HCT116 (cell line): ENCODE results near the gene WWOX. TPM values are rescaled to one million over a fixed set of nuclear protein-coding genes. Genes with fewer than 3 reads are reported as not detected.

ENCODE experiments used
- ATAC-seq: fragments of 200-7000 bp; cut with Tn5 transposase; 2 replicates; pipeline ENCODE4 v1.9.1; 2020; ENCODE audit warnings: mild to moderate bottlenecking, moderate library complexity
- BruUV-seq: library from RNA; stranded (reverse); fragments of 400-500 nt; replicated peaks from 2 replicates; lab custom pipeline; 2021; lab: Mats Ljungman, UMichigan
- CTCF ChIA-PET: fragments of 300-600 bp; sonication (Branson Sonifier 250); formaldehyde crosslinking; loops from one replicate; lab custom pipeline; 2021; ENCODE audit warnings: antibody characterized with exemption; lab: Charles Lee
- POLR2A ChIA-PET: fragments of 300-600, 350-600 bp; sonication (Branson Sonifier 250); formaldehyde crosslinking; loops from one replicate; lab custom pipeline; 2021; ENCODE audit warnings: antibody characterized with exemption; lab: Charles Lee
- RAD21 ChIA-PET, 2 experiments: fragments of 300-600 bp; sonication (Branson Sonifier 250); formaldehyde crosslinking; loops; one replicate each; lab custom pipeline; 2023; ENCODE audit warnings: low total read pairs in 2 of 2; ENCODE audit not compliant: uncharacterized antibody in 2 of 2, unreplicated experiment in 2 of 2, low non-redundant PET in 1 of 2; lab: Charles Lee
- DNase-seq: peaks from one replicate; pipeline ENCODE4 v3.0.0-alpha.2; 2010; ENCODE audit warnings: low read depth, low spot score
- H2AFZ ChIP-seq: fragments of 200-600 bp; shearing (Covaris generic), sonication (generic); 2 replicates; pipeline ENCODE4 v1.6.1; 2017; ENCODE audit warnings: low read depth, mixed run types, mixed read lengths, antibody characterized with exemption, low read length; ENCODE audit not compliant: poor library complexity, severe bottlenecking
- H3K27ac ChIP-seq: 2 replicates; pipeline ENCODE4 v1.5.1; 2012; ENCODE audit warnings: low read depth, low read length
- H3K27me3 ChIP-seq: fragments of 200-600 bp; sonication (generic); 2 replicates; pipeline ENCODE4 v1.6.1; 2016; ENCODE audit warnings: mixed run types, low read length, mixed read lengths; ENCODE audit not compliant: insufficient read depth
- H3K36me3 ChIP-seq, 2 experiments: fragments of 200-500 bp in 1 of 2; fragments of 200-600 bp in 1 of 2; sonication (Bioruptor generic) in 1 of 2; sonication (generic) in 1 of 2; 2 replicates each; pipeline versions ENCODE4 v1.5.1 to v1.6.1; 2014 to 2016; ENCODE audit warnings: low read length in 2 of 2, inconsistent platforms in 1 of 2, mixed read lengths in 1 of 2, mixed run types in 1 of 2; ENCODE audit not compliant: insufficient read depth in 2 of 2, control insufficient read depth in 1 of 2
- H3K4me1 ChIP-seq, 2 experiments: fragments of 200-600 bp in 1 of 2; sonication (generic) in 1 of 2; 2 replicates each; pipeline versions ENCODE4 v1.5.1 to v1.6.1; 2012 to 2017; ENCODE audit warnings: low read length in 2 of 2, inconsistent platforms in 1 of 2, mild to moderate bottlenecking in 1 of 2, mixed read lengths in 1 of 2, mixed run types in 1 of 2, moderate library complexity in 1 of 2; ENCODE audit not compliant: insufficient read depth in 2 of 2, control insufficient read depth in 1 of 2
- H3K4me2 ChIP-seq: fragments of 200-600 bp; sonication (generic); 2 replicates; pipeline ENCODE4 v1.6.1; 2017; ENCODE audit warnings: mixed run types, low read length, mixed read lengths
- H3K4me3 ChIP-seq, 2 experiments: fragments of 200-600 bp in 1 of 2; sonication (generic) in 1 of 2; replicated peaks in 1 of 2; 2 replicates each; pipeline ENCODE4 v1.5.1; 2011 to 2016; ENCODE audit warnings: low read length in 2 of 2, control low read depth in 1 of 2, low read depth in 1 of 2, mild to moderate bottlenecking in 1 of 2, mixed read lengths in 1 of 2, mixed run types in 1 of 2
- H3K79me2 ChIP-seq: fragments of 200-600 bp; sonication (generic); 2 replicates; pipeline ENCODE4 v1.6.1; 2017; ENCODE audit warnings: mild to moderate bottlenecking, mixed run types, low read length, moderate library complexity, mixed read lengths; ENCODE audit not compliant: insufficient read depth
- H3K9ac ChIP-seq: fragments of 200-600 bp; sonication (generic); 2 replicates; pipeline ENCODE4 v1.6.1; 2016; ENCODE audit warnings: low read length, mixed read lengths
- H3K9me2 ChIP-seq: fragments of 200-600 bp; sonication (generic), shearing (Covaris generic); 2 replicates; pipeline ENCODE4 v1.6.1; 2017; ENCODE audit warnings: mixed run types, mild to moderate bottlenecking, moderate library complexity; ENCODE audit not compliant: insufficient read depth
- H3K9me3 ChIP-seq, 2 experiments: fragments of 200-500 bp in 1 of 2; fragments of 200-600 bp in 1 of 2; sonication (Bioruptor generic) in 1 of 2; sonication (generic) in 1 of 2; 2 replicates each; pipeline ENCODE4 v1.6.1; 2014 to 2017; ENCODE audit warnings: low read length in 2 of 2, mixed read lengths in 2 of 2, inconsistent platforms in 1 of 2, low read depth in 1 of 2, mild to moderate bottlenecking in 1 of 2, mixed run types in 1 of 2, moderate library complexity in 1 of 2; ENCODE audit not compliant: control insufficient read depth in 1 of 2, insufficient read depth in 1 of 2
- H4K20me1 ChIP-seq: fragments of 200-600 bp; sonication (generic), shearing (Covaris generic); 2 replicates; pipeline ENCODE4 v1.6.1; 2017; ENCODE audit warnings: mixed run types, mild to moderate bottlenecking, moderate library complexity; ENCODE audit not compliant: insufficient read depth
- CBX3 ChIP-seq: IDR thresholded peaks from 2 replicates; pipeline ENCODE4 v1.6.1; 2012; ENCODE audit warnings: low read depth
- EGR1 ChIP-seq: IDR thresholded peaks from 2 replicates; pipeline ENCODE4 v1.6.1; 2012; ENCODE audit warnings: low read depth
- EZH2phosphoT487 ChIP-seq: fragments of 200-600 bp; IDR thresholded peaks from 2 replicates; pipeline ENCODE4 v1.6.1; 2018; ENCODE audit warnings: antibody characterized with exemption, borderline replicate concordance
- FOSL1 ChIP-seq: IDR thresholded peaks from 2 replicates; pipeline ENCODE4 v1.6.1; 2012; ENCODE audit warnings: low read depth
- TCF7L2 ChIP-seq: IDR thresholded peaks from 2 replicates; pipeline ENCODE4 v1.7.0; 2011; ENCODE audit warnings: borderline replicate concordance, inconsistent platforms; ENCODE audit not compliant: insufficient read depth, insufficient read length; ENCODE audit errors: extremely low read depth
- ZBTB33 ChIP-seq: IDR thresholded peaks from 2 replicates; pipeline ENCODE4 v1.6.1; 2011; ENCODE audit warnings: mild to moderate bottlenecking, low read length, moderate library complexity; ENCODE audit not compliant: insufficient replicate concordance; ENCODE audit errors: extremely low read depth
- intact Hi-C: fragments of 100-400 bp; cut with micrococcal nuclease; formaldehyde crosslinking; loops from 2 replicates; pipeline ENCODE4 v1.10.0; 2022
- total RNA-seq: library from RNA; stranded (reverse); gene quantifications from one replicate; pipeline ENCODE4 v1.2.1, GENCODE V29; 2021; ENCODE audit not compliant: unreplicated experiment

Gene WWOX
- total RNA-seq, 1 experiment from 2014 or later, result 13.7 TPM

GRCh38 chr16:79169239-79169638 is 1069.8 kb downstream of the WWOX start:
- Histone ChIP-seq H3K36me3 (no peaks in the 10 kb centered on the region), H3K9me2 (no peaks in the 10 kb centered on the region), H3K27ac (no peak overlapping the region), H3K4me1 (no peaks in the 10 kb centered on the region), H4K20me1 (no peaks in the 10 kb centered on the region)
- TF ChIP-seq CBX3, result no peak
- TF ChIP-seq, all 23 proteins: peak for 0
- ATAC-seq, result no peak
- Histone ChIP-seq H3K4me2 (no peak overlapping the region), H3K4me3 (no peak overlapping the region), H3K9me3 (peaks cover 13 to 19% of the 10 kb centered on the region in 2 experiments; a peak in 2 of 4 replicates), H2AFZ (no peak overlapping the region), H3K27me3 (no peaks in the 10 kb centered on the region), H3K9ac (no peak overlapping the region), H3K79me2 (no peaks in the 10 kb centered on the region)
- no peak for DNase-seq
- RAD21 ChIA-PET, result no interaction called here
- POLR2A ChIA-PET, result no interaction called here
- intact Hi-C loops, result no loop called here
- CTCF ChIA-PET, result no interaction called here
- no TSS peak for BruUV-seq

GRCh38 chr16:79170555-79171246 is 1071.2 kb downstream of the WWOX start:
- no peak for TF ChIP-seq ZBTB33
- no peak for TF ChIP-seq FOSL1
- TF ChIP-seq TCF7L2, result no peak
- no peak for TF ChIP-seq EGR1
- TF ChIP-seq EZH2phosphoT487, result no peak
- H4K20me1 ChIP-seq, result no peaks in the 10 kb centered on the region
- no TSS peak for BruUV-seq
- no peak overlapping the region for H2AFZ ChIP-seq
- no peak overlapping the region for H3K4me2 ChIP-seq
- H3K36me3 ChIP-seq, result no peaks in the 10 kb centered on the region
- no peak for DNase-seq
- ChIA-PET POLR2A (no interaction called here), CTCF (no interaction called here), RAD21 (no interaction called here)
- no peaks in the 10 kb centered on the region for H3K4me1 ChIP-seq
- no peak overlapping the region for H3K27ac ChIP-seq
- H3K9ac ChIP-seq, result no peak overlapping the region
- no peaks in the 10 kb centered on the region for H3K79me2 ChIP-seq
- H3K27me3 ChIP-seq, result no peaks in the 10 kb centered on the region
- no peaks in the 10 kb centered on the region for H3K9me2 ChIP-seq
- peaks cover 13 to 19% of the 10 kb centered on the region in 2 experiments; a peak in 2 of 4 replicates for H3K9me3 ChIP-seq
- no peak overlapping the region for H3K4me3 ChIP-seq
- intact Hi-C loops, result no loop called here
- no peak for ATAC-seq
